Lung (tissue), 12 donors: ENCODE results near the gene HNF4A. TPM values are rescaled to one million over a fixed set of nuclear protein-coding genes. Genes with fewer than 3 reads are reported as not detected.

Experiments
- ATAC-seq: fragments of 200-7000 bp; cut with Tn5 transposase; one replicate; pipeline ENCODE4 v1.9.1; 2020; ENCODE audit warnings: moderate number of reproducible peaks; ENCODE audit not compliant: insufficient read depth, low FRiP score
- DNase-seq, 3 donors: peaks; one replicate each; pipeline ENCODE4 v3.0.0-alpha.2; 2013 to 2017
- H3K27ac ChIP-seq, 2 donors: one replicate each; pipeline ENCODE4 v1.5.1; 2013; ENCODE audit warnings: mild to moderate bottlenecking in 2 of 2, moderate library complexity in 2 of 2, control low read depth in 1 of 2, inconsistent platforms in 1 of 2, low read depth in 1 of 2, low read length in 1 of 2
- H3K27me3 ChIP-seq, 3 donors: one replicate each; pipeline ENCODE4 v1.5.1; 2013; ENCODE audit warnings: low read length in 2 of 3; ENCODE audit not compliant: control insufficient read depth in 3 of 3, insufficient read depth in 3 of 3
- H3K36me3 ChIP-seq, 4 donors: one replicate each; pipeline ENCODE4 v1.5.1; 2013; ENCODE audit warnings: low read length in 4 of 4, mild to moderate bottlenecking in 1 of 4, moderate library complexity in 1 of 4; ENCODE audit not compliant: control insufficient read depth in 4 of 4, insufficient read depth in 4 of 4
- H3K4me1 ChIP-seq, 5 donors: one replicate each; pipeline ENCODE4 v1.5.1; 2013; ENCODE audit warnings: low read length in 5 of 5, mild to moderate bottlenecking in 2 of 5, moderate library complexity in 1 of 5; ENCODE audit not compliant: control insufficient read depth in 5 of 5, insufficient read depth in 5 of 5
- H3K4me3 ChIP-seq: one replicate; pipeline ENCODE4 v1.5.1; 2013; ENCODE audit warnings: mild to moderate bottlenecking, control low read depth, moderate library complexity
- H3K9ac ChIP-seq, 2 donors: one replicate each; pipeline ENCODE4 v1.5.1; 2013; ENCODE audit warnings: low read length in 2 of 2, control low read depth in 1 of 2; ENCODE audit not compliant: insufficient read depth in 1 of 2
- H3K9me3 ChIP-seq, 4 donors: one replicate each; pipeline ENCODE4 v1.5.1; 2013; ENCODE audit warnings: low read length in 3 of 4, mild to moderate bottlenecking in 1 of 4, moderate library complexity in 1 of 4; ENCODE audit not compliant: control insufficient read depth in 4 of 4, insufficient read depth in 3 of 4
- WGBS, 2 donors: extraction: QIAGEN DNeasy Blood & Tissue Kit; methylation state at CpG; one replicate each; pipeline ENCODE4 v1.1.7; 2013; 5-methylcytosine and 5-hydroxymethylcytosine counted together
- polyA plus RNA-seq, 2 donors: library from polyadenylated mRNA; stranded (reverse); fragments of 200-250 nt; gene quantifications; one replicate each; pipeline ENCODE4 v1.2.1, GENCODE V29; 2013
- total RNA-seq, 2 donors: library from RNA; depleted of rRNA in 1 of 2; stranded (reverse); fragments of >200 nt in 1 of 2; gene quantifications; one replicate each; pipeline ENCODE4 v1.2.1, GENCODE V29; 2014 to 2021
- TF ChIP-seq, protein P1 (sequence below): IDR thresholded peaks from 2 replicates; pipeline ENCODE4 v1.5.1; 2012; ENCODE audit warnings: mild to moderate bottlenecking; ENCODE audit errors: control extremely low read depth, extremely low read depth
- donor health status: control.
- donor health status: control.
- donor health status: Bipolar disorder and iron deficiency.
- donor health status: healthy.
- donor health status: DM: yes; HTN: yes; CAD: no.

HNF4A gene
- total and polyA plus RNA-seq, 4 donors: 0.14 to 1.3 (median 0.41) TPM

DNA sequence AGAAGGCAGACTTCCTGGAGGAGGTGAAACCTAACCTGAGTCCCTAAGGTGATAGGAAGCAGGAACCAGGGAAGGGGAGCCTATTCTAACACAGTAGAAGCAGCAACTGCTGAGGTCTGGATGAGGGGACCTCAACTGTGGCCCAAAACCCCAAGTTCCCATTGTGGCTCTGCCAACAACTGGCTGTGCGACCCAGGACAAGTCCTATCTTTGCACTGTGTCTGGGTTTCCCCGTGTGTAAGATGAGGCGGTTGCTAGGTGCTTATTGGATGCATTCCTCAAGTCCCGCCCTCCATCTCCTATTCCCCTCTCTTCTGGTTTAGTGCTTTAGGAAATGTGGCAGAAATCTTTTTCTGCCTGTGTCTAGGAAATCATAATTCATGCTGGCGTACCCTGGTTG is 68.0 kb downstream of the HNF4A start:
- WGBS, 2 donors: 48 to 57% methylated on average over 5 of the region's 5 CpGs
- Histone ChIP-seq H3K27ac (no peak overlapping the region), H3K27me3 (peaks cover 0 to 6% (median 0%) of the 10 kb centered on the region in 3 donors), H3K4me1 (no peaks in the 10 kb centered on the region), H3K4me3 (no peak overlapping the region), H3K36me3 (no peaks in the 10 kb centered on the region), H3K9me3 (no peaks in the 10 kb centered on the region), H3K9ac (no peak overlapping the region)
- TF ChIP-seq, protein P1, sequence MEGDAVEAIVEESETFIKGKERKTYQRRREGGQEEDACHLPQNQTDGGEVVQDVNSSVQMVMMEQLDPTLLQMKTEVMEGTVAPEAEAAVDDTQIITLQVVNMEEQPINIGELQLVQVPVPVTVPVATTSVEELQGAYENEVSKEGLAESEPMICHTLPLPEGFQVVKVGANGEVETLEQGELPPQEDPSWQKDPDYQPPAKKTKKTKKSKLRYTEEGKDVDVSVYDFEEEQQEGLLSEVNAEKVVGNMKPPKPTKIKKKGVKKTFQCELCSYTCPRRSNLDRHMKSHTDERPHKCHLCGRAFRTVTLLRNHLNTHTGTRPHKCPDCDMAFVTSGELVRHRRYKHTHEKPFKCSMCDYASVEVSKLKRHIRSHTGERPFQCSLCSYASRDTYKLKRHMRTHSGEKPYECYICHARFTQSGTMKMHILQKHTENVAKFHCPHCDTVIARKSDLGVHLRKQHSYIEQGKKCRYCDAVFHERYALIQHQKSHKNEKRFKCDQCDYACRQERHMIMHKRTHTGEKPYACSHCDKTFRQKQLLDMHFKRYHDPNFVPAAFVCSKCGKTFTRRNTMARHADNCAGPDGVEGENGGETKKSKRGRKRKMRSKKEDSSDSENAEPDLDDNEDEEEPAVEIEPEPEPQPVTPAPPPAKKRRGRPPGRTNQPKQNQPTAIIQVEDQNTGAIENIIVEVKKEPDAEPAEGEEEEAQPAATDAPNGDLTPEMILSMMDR: no peak
- ATAC-seq: no peak
- no peak for DNase-seq

DNA sequence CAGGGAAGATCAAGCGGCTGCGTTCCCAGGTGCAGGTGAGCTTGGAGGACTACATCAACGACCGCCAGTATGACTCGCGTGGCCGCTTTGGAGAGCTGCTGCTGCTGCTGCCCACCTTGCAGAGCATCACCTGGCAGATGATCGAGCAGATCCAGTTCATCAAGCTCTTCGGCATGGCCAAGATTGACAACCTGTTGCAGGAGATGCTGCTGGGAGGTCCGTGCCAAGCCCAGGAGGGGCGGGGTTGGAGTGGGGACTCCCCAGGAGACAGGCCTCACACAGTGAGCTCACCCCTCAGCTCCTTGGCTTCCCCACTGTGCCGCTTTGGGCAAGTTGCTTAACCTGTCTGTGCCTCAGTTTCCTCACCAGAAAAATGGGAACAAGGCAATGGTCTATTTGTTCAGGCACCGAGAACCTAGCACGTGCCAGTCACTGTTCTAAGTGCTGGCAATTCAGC is 68.6 kb downstream of the HNF4A start:
- no peak for DNase-seq
- Histone ChIP-seq H3K36me3 (no peaks in the 10 kb centered on the region), H3K9me3 (no peaks in the 10 kb centered on the region), H3K9ac (no peak overlapping the region), H3K27ac (no peak overlapping the region), H3K4me1 (no peaks in the 10 kb centered on the region), H3K4me3 (no peak overlapping the region), H3K27me3 (peaks cover 0 to 6% (median 0%) of the 10 kb centered on the region in 3 donors)
- 85 to 89% methylated on average over 14 of the region's 14 CpGs for WGBS, 2 donors
- TF ChIP-seq, protein P1: no peak
- no peak for ATAC-seq

DNA sequence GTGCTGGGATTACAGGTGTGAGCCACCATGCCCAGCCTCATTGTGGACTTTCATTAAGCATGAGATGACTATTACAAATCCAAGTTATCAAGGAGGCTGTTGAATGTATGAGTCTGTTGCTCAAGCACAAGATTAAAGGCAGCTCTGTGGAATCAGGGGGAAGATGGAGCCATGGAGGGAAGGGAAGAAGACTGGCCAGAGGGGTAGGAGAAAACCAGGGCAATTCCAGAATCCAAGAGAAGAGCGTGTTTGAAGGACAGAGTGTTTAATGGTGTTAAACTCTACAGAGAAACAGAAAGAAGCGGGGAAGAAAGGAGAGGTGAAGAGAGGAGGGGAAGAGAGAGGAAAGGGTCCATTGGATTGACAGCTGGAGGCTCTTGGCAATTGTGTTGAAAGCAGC is 70.4 kb downstream of the HNF4A start:
- Histone ChIP-seq H3K9ac (no peak overlapping the region), H3K4me1 (no peaks in the 10 kb centered on the region), H3K36me3 (no peaks in the 10 kb centered on the region), H3K27me3 (peaks cover 0 to 6% (median 0%) of the 10 kb centered on the region in 3 donors), H3K27ac (no peak overlapping the region), H3K4me3 (no peak overlapping the region), H3K9me3 (no peaks in the 10 kb centered on the region)
- ATAC-seq: no peak
- TF ChIP-seq, protein P1: no peak
- 91 to 94% methylated on average over 2 of the region's 2 CpGs for WGBS, 2 donors
- DNase-seq: no peak
